GM12801 (cell line): ENCODE data around the gene ZNF667.

Experiments
- TF ChIP-seq, protein P1 (sequence below): IDR thresholded peaks from one replicate; pipeline ENCODE4 v1.5.1; 2011; ENCODE audit warnings: control low read depth; ENCODE audit not compliant: insufficient read length; ENCODE audit errors: extremely low read depth

ZNF667 gene

GRCh38 chr19:56477429-56478338, 539 bp upstream of the ZNF667 start:
- TF ChIP-seq, protein P1, sequence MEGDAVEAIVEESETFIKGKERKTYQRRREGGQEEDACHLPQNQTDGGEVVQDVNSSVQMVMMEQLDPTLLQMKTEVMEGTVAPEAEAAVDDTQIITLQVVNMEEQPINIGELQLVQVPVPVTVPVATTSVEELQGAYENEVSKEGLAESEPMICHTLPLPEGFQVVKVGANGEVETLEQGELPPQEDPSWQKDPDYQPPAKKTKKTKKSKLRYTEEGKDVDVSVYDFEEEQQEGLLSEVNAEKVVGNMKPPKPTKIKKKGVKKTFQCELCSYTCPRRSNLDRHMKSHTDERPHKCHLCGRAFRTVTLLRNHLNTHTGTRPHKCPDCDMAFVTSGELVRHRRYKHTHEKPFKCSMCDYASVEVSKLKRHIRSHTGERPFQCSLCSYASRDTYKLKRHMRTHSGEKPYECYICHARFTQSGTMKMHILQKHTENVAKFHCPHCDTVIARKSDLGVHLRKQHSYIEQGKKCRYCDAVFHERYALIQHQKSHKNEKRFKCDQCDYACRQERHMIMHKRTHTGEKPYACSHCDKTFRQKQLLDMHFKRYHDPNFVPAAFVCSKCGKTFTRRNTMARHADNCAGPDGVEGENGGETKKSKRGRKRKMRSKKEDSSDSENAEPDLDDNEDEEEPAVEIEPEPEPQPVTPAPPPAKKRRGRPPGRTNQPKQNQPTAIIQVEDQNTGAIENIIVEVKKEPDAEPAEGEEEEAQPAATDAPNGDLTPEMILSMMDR = no peak

DNA sequence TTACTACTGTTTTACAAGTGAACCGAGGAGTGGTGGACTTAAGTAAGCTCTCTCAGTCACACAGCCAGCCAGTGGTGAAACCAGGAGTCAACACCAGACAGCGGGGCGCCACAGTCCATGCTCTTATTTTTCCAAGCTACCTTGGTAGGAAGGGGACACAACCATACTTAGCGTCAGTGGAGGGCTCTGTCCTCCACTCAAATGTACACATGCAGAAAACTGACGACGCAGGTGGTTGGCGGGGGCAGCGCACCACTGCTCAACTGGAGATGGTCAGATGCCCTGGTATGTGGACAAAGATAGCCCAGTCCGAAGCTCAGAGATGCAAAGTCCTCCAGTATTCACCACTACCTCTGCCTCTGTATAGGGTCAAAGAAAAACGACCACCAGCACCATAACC, 1.1 kb downstream of the ZNF667 start:
- TF ChIP-seq, protein P1 = no peak

DNA sequence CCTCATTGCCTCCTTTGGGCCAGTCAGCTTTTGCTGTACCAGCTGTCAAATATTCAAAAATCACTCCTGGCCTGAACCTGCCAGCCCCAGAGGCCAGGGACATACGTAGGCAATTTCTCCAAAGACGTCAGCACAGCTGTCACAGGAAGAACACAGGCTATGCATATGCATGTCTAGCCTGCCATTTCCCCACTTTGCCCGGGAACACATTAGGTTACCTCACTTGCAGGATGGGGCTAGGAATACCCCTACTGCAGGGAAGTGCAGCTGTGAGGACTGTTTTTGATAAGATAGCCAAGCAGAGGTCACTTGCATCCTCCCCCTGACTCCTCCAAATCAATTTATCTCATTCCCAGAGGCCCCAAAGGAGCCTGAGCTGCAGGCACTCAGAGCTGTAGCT, 2.8 kb downstream of the ZNF667 start:
- TF ChIP-seq, protein P1 = no peak

GRCh38 chr19:56441206-56441792, 35.8 kb downstream of the ZNF667 start:
- TF ChIP-seq, protein P1 = no peak

- TF ChIP-seq, protein P1 = no peak
Observed at GRCh38 chr19:56423985-56424353, 53.2 kb downstream of the ZNF667 start.

- TF ChIP-seq, protein P1 = no peak
Observed at GRCh38 chr19:56423276-56423984, 53.7 kb downstream of the ZNF667 start.

- TF ChIP-seq, protein P1 = no peak
Observed at GRCh38 chr19:56405062-56405461, 72.1 kb downstream of the ZNF667 start.
